NCI-H2196 (cell line): ENCODE results near the gene LAMA2.

ENCODE experiments used
- DNase-seq: peaks from one replicate; lab custom pipeline; 2025; ENCODE audit not compliant: unreplicated experiment; lab: John Stamatoyannopoulos, UW

The LAMA2 gene

DNA sequence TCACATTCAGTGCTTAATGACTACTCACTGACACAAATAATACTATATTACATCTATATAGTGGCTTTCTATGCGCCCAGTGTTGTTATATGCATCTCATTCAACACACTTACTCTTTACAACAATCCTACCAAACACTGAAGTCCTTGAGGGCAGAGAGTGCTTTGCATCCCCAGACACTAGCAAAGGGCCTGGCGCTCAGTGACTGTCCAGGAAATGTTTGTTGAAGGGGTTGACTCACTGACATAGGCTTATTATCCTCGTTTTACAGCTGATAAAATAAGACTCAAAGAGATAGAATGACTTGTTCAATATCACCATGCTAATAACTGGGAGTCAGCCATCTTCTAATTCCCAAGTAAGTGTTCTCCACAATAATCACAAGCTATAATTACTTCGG lies 663.8 kb downstream of the LAMA2 start:
- DNase-seq: no peak

GRCh38 chr6:129551486-129551885 lies 668.5 kb downstream of the LAMA2 start:
- DNase-seq: no peak

DNA sequence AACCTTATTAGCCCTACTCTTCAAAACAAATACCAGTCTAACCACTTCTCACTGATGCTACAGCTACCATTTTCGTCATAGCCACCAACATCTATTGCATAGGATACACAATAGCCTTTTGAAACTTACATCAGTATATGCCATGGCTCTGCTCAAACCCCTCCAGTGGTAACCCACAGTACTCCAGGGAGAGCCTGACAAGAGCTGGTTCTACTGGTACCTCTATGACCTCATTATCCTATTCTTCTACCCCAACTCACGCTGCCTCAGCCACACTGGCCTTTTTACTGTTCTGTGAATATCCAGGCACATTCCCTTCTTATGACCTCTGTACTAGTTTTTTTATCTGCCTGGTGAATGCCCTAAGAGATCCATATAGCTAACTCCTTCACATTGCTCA lies 669.5 kb downstream of the LAMA2 start:
- DNase-seq: no peak

- DNase-seq: no peak
Observed at GRCh38 chr6:129555206-129555832, 672.4 kb downstream of the LAMA2 start.

DNA sequence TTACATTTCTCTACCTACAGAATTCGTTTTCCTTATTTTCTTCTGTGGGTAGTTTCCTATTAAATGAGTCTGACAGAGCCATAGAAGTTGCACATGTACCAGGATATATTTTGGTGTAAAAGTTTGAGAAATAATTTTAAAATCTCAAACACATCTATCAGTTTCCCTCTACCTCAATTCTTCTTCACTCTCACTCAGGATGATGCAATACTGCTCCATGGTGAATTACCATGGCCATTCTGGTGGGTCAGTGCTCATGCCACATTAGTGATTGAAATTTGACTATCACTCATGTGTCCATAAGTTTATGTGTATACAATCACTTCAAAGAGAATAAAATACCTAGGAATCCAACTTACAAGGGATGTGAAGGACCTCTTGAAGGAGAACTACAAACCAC lies 675.3 kb downstream of the LAMA2 start:
- no peak for DNase-seq

- no peak for DNase-seq
Observed at GRCh38 chr6:129565366-129565765, 682.4 kb downstream of the LAMA2 start.

GRCh38 chr6:129565811-129566210 lies 682.9 kb downstream of the LAMA2 start:
- DNase-seq: no peak
